Spinal cord (tissue), 10 donors: ENCODE data around the gene DNAH7. TPM values are rescaled to one million over a fixed set of nuclear protein-coding genes. Genes with fewer than 3 reads are reported as not detected.

ENCODE experiments used
- DNase-seq, 6 donors: peaks; one replicate each; pipeline versions ENCODE4 v3.0.0 to v3.0.0-alpha.2; 2013 to 2015; ENCODE audit warnings: low spot score in 6 of 6, low read depth in 4 of 6
- H3K27ac ChIP-seq: one replicate; pipeline ENCODE4 v1.5.1; 2013; ENCODE audit warnings: low read depth, low read length, control low read depth
- H3K27me3 ChIP-seq: one replicate; pipeline ENCODE4 v1.6.1; 2013; ENCODE audit warnings: low read length; ENCODE audit not compliant: control insufficient read depth, insufficient read depth
- H3K36me3 ChIP-seq: one replicate; pipeline ENCODE4 v1.6.1; 2013; ENCODE audit warnings: low read length; ENCODE audit not compliant: control insufficient read depth, insufficient read depth
- H3K4me1 ChIP-seq: one replicate; pipeline ENCODE4 v1.6.1; 2013; ENCODE audit warnings: low read length; ENCODE audit not compliant: control insufficient read depth, insufficient read depth
- H3K4me3 ChIP-seq: one replicate; pipeline ENCODE4 v1.5.1; 2013; ENCODE audit warnings: low read depth, low read length, control low read depth
- H3K9me3 ChIP-seq: one replicate; pipeline ENCODE4 v1.6.1; 2013; ENCODE audit warnings: low read length; ENCODE audit not compliant: control insufficient read depth, insufficient read depth
- WGBS: methylation state at CpG from one replicate; pipeline ENCODE4 v1.1.5; 2013; ENCODE audit warnings: missing lambda C conversion rate; ENCODE audit not compliant: insufficient coverage; 5-methylcytosine and 5-hydroxymethylcytosine counted together
- long read RNA-seq, 4 donors: transcript quantifications; one replicate each; lab custom pipeline, GENCODE V29; 2026
- polyA plus RNA-seq, 2 donors: library from polyadenylated mRNA; unstranded; fragments of 120-200 nt; gene quantifications; one replicate each; pipeline ENCODE4 v1.2.1, GENCODE V29; 2013; ENCODE audit not compliant: insufficient read length in 2 of 2
- total RNA-seq, 2 donors: library from RNA; depleted of rRNA in 1 of 2; stranded (reverse); fragments of 120-200 nt in 1 of 2; fragments of >200 nt in 1 of 2; gene quantifications; one replicate each; pipeline versions ENCODE4 v1.2.3 to v1.2.4, GENCODE V29; 2013 to 2014
- donor health status: healthy.

DNAH7 gene
- total RNA-seq (10 to 100 TPM; 14.2 to 16.3 TPM), polyA plus RNA-seq (10 to 100 TPM; 11.6 to 16.1 TPM)
- long read RNA-seq, donor 1, partial matches to known transcripts: 0 of 2 reads
- long read RNA-seq, donor 1, other reads (novel, unspliced or antisense): 0 of 2 reads
- long read RNA-seq, donor 2: 0 reads
- long read RNA-seq, donor 3: 0 reads
- long read RNA-seq, donor 4, partial matches to known transcripts: 0 of 2 reads
- long read RNA-seq, donor 4, other reads (novel, unspliced or antisense): 0 of 2 reads

DNA sequence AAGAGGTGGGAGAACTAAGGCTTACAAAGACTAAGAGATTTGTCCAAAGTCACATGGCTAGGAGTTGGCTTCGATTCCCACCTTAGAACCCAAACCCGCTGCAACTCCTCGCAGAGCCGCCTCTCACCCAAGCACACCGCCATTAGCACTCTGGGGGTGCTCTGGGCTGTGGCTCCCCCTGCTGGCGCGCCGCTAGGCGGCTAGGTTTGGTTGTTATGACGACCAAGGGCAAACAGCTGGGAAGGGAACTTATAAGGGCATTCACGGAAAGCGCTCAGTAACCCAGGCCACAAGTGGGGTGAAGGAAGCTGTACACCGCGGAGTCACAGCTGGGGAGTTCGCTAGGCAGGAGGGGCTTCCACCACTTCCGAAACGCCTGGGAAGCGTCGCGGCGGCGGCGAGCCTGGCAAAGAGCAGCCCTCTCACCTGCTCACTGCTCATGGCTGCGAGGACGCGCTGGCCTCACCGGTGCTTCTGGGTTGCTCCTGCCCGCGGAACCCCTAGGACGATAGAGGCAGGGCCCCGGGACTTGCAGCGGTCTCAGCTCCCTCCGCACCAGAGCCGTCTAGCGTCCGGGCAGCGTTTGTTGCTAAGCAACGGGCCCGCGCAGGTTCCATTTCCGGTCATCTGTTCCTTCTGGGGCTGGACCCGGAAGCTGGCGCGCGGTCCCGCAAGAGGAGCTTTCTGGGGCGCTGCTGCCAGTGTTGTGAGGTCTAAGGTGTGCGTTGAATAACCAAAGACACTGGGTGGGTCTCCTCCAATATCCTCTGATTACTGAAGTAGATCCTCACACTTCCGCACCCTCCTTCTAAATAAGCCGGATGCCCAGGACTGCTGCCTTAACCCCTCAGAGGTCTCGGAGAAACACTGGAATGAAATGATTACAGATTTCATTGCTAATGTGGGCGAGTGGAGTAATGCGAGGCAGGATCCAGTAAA is at the start of gene DNAH7:
Gene DNAH7, minus strand, starts transcription at position 567 of the 939 bp plus-strand sequence. Its CDS starts 126 bp downstream, at position 441.
- H3K27me3 ChIP-seq: peaks cover 3% of the 10 kb centered on the region
- H3K4me3 ChIP-seq: peak within 1 kb of the TSS; percentile 100
- H3K36me3 ChIP-seq: no peaks in the 10 kb centered on the region
- no peaks in the 10 kb centered on the region for H3K9me3 ChIP-seq
- peak within 1 kb of the TSS; percentile 95 for H3K27ac ChIP-seq
- peak; percentile 63 to 95 (median 80) for DNase-seq
- 3% methylated on average over 38 of the region's 53 CpGs for WGBS
- H3K4me1 ChIP-seq: peaks cover 9% of the 10 kb centered on the region

DNA sequence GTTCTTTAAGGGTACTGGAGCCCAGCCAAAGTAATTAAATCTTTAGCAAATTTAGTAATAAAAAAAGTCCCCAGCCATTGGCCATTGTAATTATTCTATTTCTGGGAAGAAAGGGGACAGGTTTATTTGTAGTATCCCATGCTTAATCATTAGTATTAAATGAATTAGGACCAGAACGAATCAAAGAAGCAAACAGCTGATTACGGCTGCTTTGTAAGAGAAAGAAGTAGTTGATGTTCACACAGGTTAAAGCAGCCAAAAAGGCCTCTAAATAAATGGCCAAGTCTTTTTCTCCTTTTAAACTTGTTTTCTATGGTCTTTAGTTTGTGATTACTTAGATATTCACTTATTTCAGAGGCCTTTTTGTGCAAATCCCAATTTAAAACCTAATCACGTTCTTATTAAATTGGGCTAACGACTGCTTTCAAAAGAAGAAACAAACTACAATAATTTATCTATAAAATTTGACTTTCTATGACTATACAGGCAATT is 48.6 kb upstream of the DNAH7 start:
- H3K27me3 ChIP-seq: no peaks in the 10 kb centered on the region
- peak in 5 of 6 donors; percentile 31 to 82 (median 50) for DNase-seq
- H3K36me3 ChIP-seq: no peaks in the 10 kb centered on the region
- no peak overlapping the region for H3K4me3 ChIP-seq
- no peaks in the 10 kb centered on the region for H3K9me3 ChIP-seq
- no peak overlapping the region for H3K27ac ChIP-seq
- no CpG with 5 or more reads among the region's 4 CpGs for WGBS
- H3K4me1 ChIP-seq: peaks cover 4% of the 10 kb centered on the region

DNA sequence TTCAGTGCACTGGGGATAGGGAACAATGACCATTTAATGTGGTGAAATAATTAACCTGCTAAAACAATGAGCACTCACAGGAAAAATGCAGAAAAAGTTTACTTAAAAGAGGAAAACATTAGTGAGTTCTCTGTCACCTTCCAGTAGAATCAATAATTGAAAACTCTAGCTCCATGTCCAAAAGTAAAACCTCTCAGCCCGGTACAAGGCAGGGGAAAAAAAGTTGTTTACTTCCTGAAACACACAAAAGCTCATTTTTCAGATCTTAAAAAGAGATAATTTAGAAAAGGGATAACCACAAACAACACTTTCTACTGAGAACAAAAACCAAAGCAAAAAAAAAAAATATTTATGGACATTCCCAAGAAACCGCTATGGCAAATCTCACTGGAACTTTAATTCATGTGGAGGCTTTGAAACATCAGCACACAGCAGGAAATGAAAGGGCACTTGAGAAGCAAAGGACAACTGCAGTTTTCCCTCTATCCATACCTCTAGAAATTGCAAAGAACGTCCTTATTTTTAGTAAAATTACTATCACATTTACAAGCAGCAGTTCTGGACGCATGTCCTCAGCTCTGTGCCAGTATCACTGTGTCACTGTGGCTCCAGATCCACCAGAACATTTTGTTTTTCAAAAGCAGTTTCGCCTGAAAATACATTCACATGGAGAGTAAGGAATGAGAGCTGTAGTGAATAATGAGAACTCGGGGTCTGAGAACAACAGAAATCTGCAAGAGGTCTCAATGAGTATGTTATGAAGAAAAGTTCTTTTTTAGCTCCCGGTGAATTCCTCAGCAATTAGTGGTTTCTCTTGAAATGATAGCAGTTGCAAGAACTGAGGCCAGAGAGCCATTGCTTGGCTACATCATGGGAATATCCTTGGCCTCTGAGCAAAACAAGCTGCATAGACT is 44.7 kb upstream of the DNAH7 start:
- Histone ChIP-seq H3K27me3 (no peaks in the 10 kb centered on the region), H3K4me1 (peaks cover 4% of the 10 kb centered on the region), H3K27ac (peak overlapping the region; percentile 41), H3K4me3 (no peak overlapping the region), H3K9me3 (no peaks in the 10 kb centered on the region), H3K36me3 (no peaks in the 10 kb centered on the region)
- DNase-seq: peak in 2 of 6 donors; percentile 37 to 38
- 3% methylated on average over 3 of the region's 7 CpGs for WGBS

DNA sequence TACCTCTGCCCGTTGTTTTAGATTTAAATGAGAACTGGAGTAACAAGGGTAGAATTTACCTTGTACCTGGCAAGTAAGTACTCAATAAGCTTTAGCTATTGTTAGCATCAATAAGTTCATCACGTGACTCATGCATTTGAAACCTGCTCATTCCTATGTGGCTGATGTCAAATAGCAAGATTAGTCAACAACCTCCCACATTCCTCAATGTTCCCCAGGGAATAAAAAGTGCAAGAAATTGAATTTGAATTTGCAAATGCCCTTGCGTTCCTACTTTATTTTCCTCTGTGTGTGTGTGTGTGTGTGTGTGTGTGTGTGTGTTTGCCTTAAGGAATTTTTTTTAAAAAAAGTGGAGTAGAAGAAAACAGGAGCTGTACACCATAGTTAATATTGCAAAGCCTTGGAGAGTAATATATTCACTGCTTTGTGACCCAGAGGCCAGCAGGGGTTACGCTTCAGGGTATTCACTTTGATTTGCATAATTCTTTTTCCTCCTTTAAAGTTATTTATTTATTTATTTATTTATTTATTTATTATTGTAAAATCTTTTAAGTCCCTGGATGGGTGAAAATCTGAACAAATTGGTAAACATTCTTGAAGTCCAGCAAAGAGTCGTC is 43.9 kb upstream of the DNAH7 start:
- no peak for DNase-seq
- no CpG with 5 or more reads among the region's 5 CpGs for WGBS
- peak overlapping the region; percentile 41 for H3K27ac ChIP-seq

GRCh38 chr2:196108604-196109003 is 40.0 kb upstream of the DNAH7 start:
- no peak overlapping the region for H3K27ac ChIP-seq
- no peak overlapping the region for H3K4me3 ChIP-seq
- no peaks in the 10 kb centered on the region for H3K4me1 ChIP-seq
- H3K27me3 ChIP-seq: no peaks in the 10 kb centered on the region
- DNase-seq: no peak
- H3K9me3 ChIP-seq: no peaks in the 10 kb centered on the region
- no CpG with 5 or more reads among the region's 1 CpG for WGBS
- H3K36me3 ChIP-seq: no peaks in the 10 kb centered on the region

More for the DNA sequence above, 43.9 kb upstream of the DNAH7 start:
- H3K4me3 ChIP-seq: no peak overlapping the region
- no peaks in the 10 kb centered on the region for H3K9me3 ChIP-seq
- no peaks in the 10 kb centered on the region for H3K4me1 ChIP-seq
- H3K36me3 ChIP-seq: no peaks in the 10 kb centered on the region
- no peaks in the 10 kb centered on the region for H3K27me3 ChIP-seq

- Histone ChIP-seq H3K4me3 (no peak overlapping the region), H3K36me3 (no peaks in the 10 kb centered on the region), H3K27ac (no peak overlapping the region), H3K4me1 (no peaks in the 10 kb centered on the region), H3K27me3 (no peaks in the 10 kb centered on the region), H3K9me3 (no peaks in the 10 kb centered on the region)
- 60% methylated on average over 1 of the region's 5 CpGs for WGBS
- no peak for DNase-seq
Observed at GRCh38 chr2:196105951-196106350, 37.3 kb upstream of the DNAH7 start.

- no peaks in the 10 kb centered on the region for H3K9me3 ChIP-seq
- WGBS: 83% methylated on average over 2 of the region's 4 CpGs
- no peak overlapping the region for H3K27ac ChIP-seq
- no peaks in the 10 kb centered on the region for H3K36me3 ChIP-seq
- no peak for DNase-seq
- no peak overlapping the region for H3K4me3 ChIP-seq
- no peaks in the 10 kb centered on the region for H3K4me1 ChIP-seq
- no peaks in the 10 kb centered on the region for H3K27me3 ChIP-seq
Observed at GRCh38 chr2:196104066-196104465, 35.4 kb upstream of the DNAH7 start.

- Histone ChIP-seq H3K4me1 (no peaks in the 10 kb centered on the region), H3K27ac (no peak overlapping the region), H3K9me3 (no peaks in the 10 kb centered on the region), H3K27me3 (no peaks in the 10 kb centered on the region), H3K4me3 (no peak overlapping the region), H3K36me3 (no peaks in the 10 kb centered on the region)
- 100% methylated on average over 2 of the region's 2 CpGs for WGBS
- DNase-seq: no peak
Observed at GRCh38 chr2:196103626-196104025, 35.0 kb upstream of the DNAH7 start.
